Naive thymus-derived CD4-positive, alpha-beta T cell (primary cell): Measurements from ENCODE around the gene DPY19L3. TPM values are rescaled to one million over a fixed set of nuclear protein-coding genes. Genes with fewer than 3 reads are reported as not detected.
"Not testable (repeated sequence)": the region's sequence is repeated elsewhere in the genome, so short reads cannot be mapped to it uniquely, and the experiment has no call there.

Experiments
- ATAC-seq: fragments of 150-1000 bp; cut with Tn5 transposase; 2 replicates; pipeline ENCODE4 v1.10.0; 2021; ENCODE audit warnings: mild to moderate bottlenecking, moderate library complexity
- CTCF ChIA-PET: fragments of 350-600 bp; sonication (Branson Sonifier 250); formaldehyde crosslinking; loops from one replicate; lab custom pipeline; 2021; ENCODE audit warnings: antibody characterized with exemption; lab: Charles Lee
- POLR2A ChIA-PET: fragments of 350-600 bp; sonication (Branson Sonifier 250); formaldehyde crosslinking; loops from one replicate; lab custom pipeline; 2021; ENCODE audit warnings: antibody characterized with exemption, inconsistent platforms; lab: Charles Lee
- DNase-seq, 9 donors: peaks; one replicate each; pipeline versions ENCODE4 v3.0.0 to v3.0.0-alpha.2; 2020 to 2022; ENCODE audit warnings: mixed read lengths in 1 of 9
- H3K27ac ChIP-seq: one replicate; pipeline ENCODE4 v1.7.0; 2013; ENCODE audit warnings: mild to moderate bottlenecking, low read depth, low read length, moderate library complexity
- H3K27me3 ChIP-seq, 2 donors: one replicate each; pipeline ENCODE4 v1.7.0; 2013; ENCODE audit warnings: low read length in 2 of 2, mild to moderate bottlenecking in 2 of 2, moderate library complexity in 2 of 2; ENCODE audit not compliant: control insufficient read depth in 2 of 2, insufficient read depth in 2 of 2
- H3K36me3 ChIP-seq, 3 experiments: 1 replicate in 2 of 3; 2 replicates in 1 of 3; pipeline ENCODE4 v1.7.0; 2013; ENCODE audit warnings: low read length in 3 of 3, mild to moderate bottlenecking in 3 of 3, moderate library complexity in 1 of 3; ENCODE audit not compliant: insufficient read depth in 3 of 3, control insufficient read depth in 2 of 3
- H3K4me1 ChIP-seq, 2 donors: one replicate each; pipeline ENCODE4 v1.7.0; 2013; ENCODE audit warnings: low read length in 2 of 2, mild to moderate bottlenecking in 2 of 2, moderate library complexity in 1 of 2; ENCODE audit not compliant: control insufficient read depth in 2 of 2, insufficient read depth in 2 of 2
- H3K4me3 ChIP-seq: 2 replicates; pipeline ENCODE4 v1.7.0; 2013; ENCODE audit warnings: mild to moderate bottlenecking, low read length
- H3K9me3 ChIP-seq, 3 experiments: 1 replicate in 2 of 3; 2 replicates in 1 of 3; pipeline ENCODE4 v1.7.0; 2013; ENCODE audit warnings: low read length in 3 of 3; ENCODE audit not compliant: control insufficient read depth in 2 of 3
- H3K27ac Mint-ChIP-seq, 9 donors: one replicate each; pipeline ENCODE4 v1.8.0; 2020 to 2022; ENCODE audit warnings: mixed read lengths in 9 of 9, mild to moderate bottlenecking in 8 of 9, moderate library complexity in 5 of 9, inconsistent platforms in 2 of 9
- H3K27me3 Mint-ChIP-seq, 5 donors: one replicate each; pipeline ENCODE4 v1.8.0; 2021 to 2022; ENCODE audit warnings: mixed read lengths in 5 of 5, mild to moderate bottlenecking in 1 of 5
- H3K36me3 Mint-ChIP-seq, 5 donors: one replicate each; pipeline ENCODE4 v1.8.0; 2020 to 2022; ENCODE audit warnings: mixed read lengths in 5 of 5, mild to moderate bottlenecking in 3 of 5, inconsistent platforms in 1 of 5
- H3K4me1 Mint-ChIP-seq, 7 donors: one replicate each; pipeline ENCODE4 v1.8.0; 2020 to 2022; ENCODE audit warnings: mixed read lengths in 7 of 7, mild to moderate bottlenecking in 3 of 7, inconsistent platforms in 1 of 7
- H3K4me3 Mint-ChIP-seq, 10 donors: one replicate each; pipeline ENCODE4 v1.8.0; 2020 to 2022; ENCODE audit warnings: mild to moderate bottlenecking in 10 of 10, mixed read lengths in 10 of 10, moderate library complexity in 6 of 10, inconsistent platforms in 2 of 10
- H3K9me3 Mint-ChIP-seq, 11 donors: one replicate each; pipeline ENCODE4 v1.8.0; 2020 to 2022; ENCODE audit warnings: mixed read lengths in 11 of 11, mild to moderate bottlenecking in 4 of 11, inconsistent platforms in 1 of 11, moderate library complexity in 1 of 11
- intact Hi-C, 2 donors: fragments of 100-400 bp; cut with micrococcal nuclease; formaldehyde crosslinking; loops; one replicate each; pipeline ENCODE4 v1.15.1; 2023
- polyA plus RNA-seq, 2 donors: library from polyadenylated mRNA; unstranded; fragments of 300-500 nt; fragmentation: Illumina TruSeq; gene quantifications; one replicate each; pipeline ENCODE4 v1.2.3, GENCODE V29; 2021
- total RNA-seq, 6 experiments: library from RNA in 5 of 6; stranded (reverse) in 5 of 6; gene quantifications; 1 replicate in 5 of 6; 2 replicates in 1 of 6; pipeline ENCODE4 v1.2.3 and lab custom pipeline; 2021 to 2026

Gene DPY19L3
- total and polyA plus RNA-seq, 7 experiments from 2014 or later: 3.2 to 19.3 (median 11.9) TPM

DNA sequence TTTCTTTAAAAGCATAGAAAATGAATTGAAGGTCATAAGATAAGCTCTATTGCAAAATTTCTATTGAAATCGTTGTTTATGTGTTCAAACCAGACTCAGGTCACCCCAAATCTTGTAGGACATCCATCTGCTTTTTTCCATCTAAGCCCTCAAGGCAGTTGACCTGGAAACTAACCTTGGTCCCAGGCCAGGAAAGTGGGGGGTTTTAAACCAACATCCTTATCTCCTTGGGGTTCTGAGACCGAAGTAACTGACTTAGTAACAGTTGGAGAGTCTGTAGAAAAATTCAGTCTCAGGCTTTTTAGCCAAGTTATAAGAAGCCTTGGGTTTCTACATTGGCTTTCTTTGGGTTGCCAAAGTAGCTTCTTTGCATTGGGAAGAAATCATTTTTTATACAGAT lies 36.8 kb upstream of the DPY19L3 start:
- Mint-ChIP-seq H3K27ac (no peak overlapping the region), H3K4me3 (no peak overlapping the region), H3K36me3 (peaks cover 42 to 85% (median 63%) of the 10 kb centered on the region in 5 donors), H3K4me1 (peaks cover 13 to 68% (median 48%) of the 10 kb centered on the region in 7 donors), H3K27me3 (peaks cover 0 to 3% (median 0%) of the 10 kb centered on the region in 5 donors), H3K9me3 (no peaks in the 10 kb centered on the region)
- no peak for ATAC-seq
- ChIA-PET CTCF (no interaction called here), POLR2A (interaction anchor here (1.1 kb wide), 1 partner anchor 13 kb away, joined by 3 read pairs; no protein-coding TSS in a partner anchor)
- peaks cover 0 to 62% (median 13%) of the 10 kb centered on the region in 3 experiments for H3K36me3 ChIP-seq
- H3K4me3 ChIP-seq: no peak overlapping the region
- intact Hi-C loops: no loop called here
- DNase-seq: no peak
- H3K27me3 ChIP-seq: no peaks in the 10 kb centered on the region
- peaks cover 0 to 5% of the 10 kb centered on the region in 2 donors for H3K4me1 ChIP-seq
- H3K27ac ChIP-seq: no peak overlapping the region
- H3K9me3 ChIP-seq: no peaks in the 10 kb centered on the region

- no peak for DNase-seq
- no peak for ATAC-seq
- Histone ChIP-seq H3K4me1 (peaks cover 0 to 5% of the 10 kb centered on the region in 2 donors), H3K4me3 (no peak overlapping the region), H3K9me3 (no peaks in the 10 kb centered on the region), H3K36me3 (peaks cover 0 to 74% (median 12%) of the 10 kb centered on the region in 3 experiments), H3K27me3 (no peaks in the 10 kb centered on the region), H3K27ac (no peak overlapping the region)
- POLR2A ChIA-PET: interaction anchor here (0.6 kb wide), 1 partner anchor 23 kb away, joined by 3 read pairs; no protein-coding TSS in a partner anchor
- CTCF ChIA-PET: interaction anchor here (0.7 kb wide), 1 partner anchor 41 kb away, joined by 4 read pairs; no protein-coding TSS in a partner anchor
- Mint-ChIP-seq H3K36me3 (peaks cover 36 to 60% (median 53%) of the 10 kb centered on the region in 5 donors), H3K4me3 (no peak overlapping the region), H3K27me3 (no peaks in the 10 kb centered on the region), H3K9me3 (no peaks in the 10 kb centered on the region), H3K27ac (no peak overlapping the region), H3K4me1 (peaks cover 4 to 30% (median 18%) of the 10 kb centered on the region in 7 donors)
- intact Hi-C loops: no loop called here
Measured at GRCh38 chr19:32372726-32373517, 32.6 kb upstream of the DPY19L3 start.

DNA sequence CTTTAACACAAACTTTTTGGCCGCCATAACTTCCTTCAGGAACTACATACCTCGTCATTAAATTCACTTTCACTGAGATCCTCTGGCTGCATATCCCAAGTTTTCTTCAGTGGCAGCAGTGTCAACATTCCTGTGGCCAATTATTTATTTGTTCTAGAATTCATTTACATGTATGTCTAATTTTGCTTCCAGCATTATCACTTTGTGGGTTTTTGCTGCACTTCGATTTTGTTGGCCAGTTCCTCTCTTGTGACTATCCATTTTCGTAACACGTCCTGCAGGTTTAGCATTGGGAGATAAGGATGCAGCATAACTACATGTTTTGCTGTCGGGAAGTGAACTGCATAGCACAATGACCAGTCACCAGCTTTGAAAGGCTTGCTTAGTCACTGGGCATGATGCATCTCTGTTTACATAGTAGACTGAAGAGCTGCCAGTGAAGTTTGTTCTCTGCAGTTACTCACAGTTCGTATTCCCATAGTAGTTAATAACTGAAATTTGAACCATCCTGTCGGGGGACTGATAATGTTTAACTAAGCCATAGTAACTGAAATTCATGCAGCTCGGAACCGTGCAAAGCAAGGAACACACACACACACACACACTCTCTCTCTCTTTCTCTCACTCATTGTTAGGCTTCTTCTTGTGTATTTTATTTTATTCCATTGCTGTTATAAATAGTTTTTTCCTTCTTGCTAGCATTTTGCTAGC lies 31.8 kb upstream of the DPY19L3 start:
- H3K27ac ChIP-seq: no peak overlapping the region
- DNase-seq (no peak), ATAC-seq (no peak)
- Mint-ChIP-seq H3K4me1 (peaks cover under 1 to 22% (median 11%) of the 10 kb centered on the region in 7 donors), H3K4me3 (no peak overlapping the region), H3K36me3 (peaks cover 36 to 55% (median 48%) of the 10 kb centered on the region in 5 donors), H3K9me3 (no peaks in the 10 kb centered on the region), H3K27ac (peak overlapping the region in 1 of 9 donors; percentile 6), H3K27me3 (no peaks in the 10 kb centered on the region)
- no peaks in the 10 kb centered on the region for H3K27me3 ChIP-seq
- intact Hi-C loops: no loop called here
- peaks cover 6 to 78% (median 12%) of the 10 kb centered on the region in 3 experiments for H3K36me3 ChIP-seq
- CTCF ChIA-PET: interaction anchor here (0.7 kb wide), 1 partner anchor 1279 kb away, joined by 3 read pairs; no protein-coding TSS in a partner anchor
- no peaks in the 10 kb centered on the region for H3K9me3 ChIP-seq
- H3K4me1 ChIP-seq: peaks cover 0 to under 1% of the 10 kb centered on the region in 2 donors
- no peak overlapping the region for H3K4me3 ChIP-seq
- POLR2A ChIA-PET: interaction anchor here (0.7 kb wide), 1 partner anchor 43 kb away, joined by 3 read pairs; no protein-coding TSS in a partner anchor

GRCh38 chr19:32374362-32374761 lies 31.2 kb upstream of the DPY19L3 start:
- H3K4me1 ChIP-seq, intact Hi-C loops, H3K9me3 ChIP-seq, DNase-seq, H3K27me3 ChIP-seq, H3K9me3 Mint-ChIP-seq, H3K27me3 Mint-ChIP-seq, H3K4me3 ChIP-seq, ATAC-seq, H3K4me3 Mint-ChIP-seq, H3K27ac ChIP-seq: not testable (repeated sequence)
- peaks cover 0 to 16% (median 11%) of the 10 kb centered on the region in 7 donors for H3K4me1 Mint-ChIP-seq
- H3K36me3 Mint-ChIP-seq: peaks cover 36 to 58% (median 45%) of the 10 kb centered on the region in 5 donors
- ChIA-PET CTCF (interaction anchor here (0.7 kb wide), 1 partner anchor 1280 kb away, joined by 3 read pairs; no protein-coding TSS in a partner anchor), POLR2A (interaction anchor here (0.7 kb wide), 1 partner anchor 43 kb away, joined by 3 read pairs; no protein-coding TSS in a partner anchor)
- peak overlapping the region in 1 of 9 donors; percentile 6 for H3K27ac Mint-ChIP-seq
- H3K36me3 ChIP-seq: peaks cover 7 to 79% (median 12%) of the 10 kb centered on the region in 3 experiments

- DNase-seq, CTCF ChIA-PET, ATAC-seq, H3K9me3 Mint-ChIP-seq, H3K9me3 ChIP-seq, H3K27ac Mint-ChIP-seq, H3K4me1 ChIP-seq, H3K27ac ChIP-seq, H3K4me3 Mint-ChIP-seq, H3K4me3 ChIP-seq, intact Hi-C loops, POLR2A ChIA-PET, H3K27me3 Mint-ChIP-seq, H3K27me3 ChIP-seq: not testable (repeated sequence)
- peaks cover 7 to 80% (median 12%) of the 10 kb centered on the region in 3 experiments for H3K36me3 ChIP-seq
- peaks cover 21 to 51% (median 29%) of the 10 kb centered on the region in 5 donors for H3K36me3 Mint-ChIP-seq
- peaks cover 0 to 11% (median 4%) of the 10 kb centered on the region in 7 donors for H3K4me1 Mint-ChIP-seq
Measured at GRCh38 chr19:32377088-32377487, 28.5 kb upstream of the DPY19L3 start.

GRCh38 chr19:32380269-32380668 lies 25.3 kb upstream of the DPY19L3 start:
- Histone ChIP-seq H3K27me3 (no peaks in the 10 kb centered on the region), H3K9me3 (no peaks in the 10 kb centered on the region), H3K36me3 (peaks cover 7 to 77% (median 18%) of the 10 kb centered on the region in 3 experiments), H3K4me3 (no peak overlapping the region), H3K4me1 (no peaks in the 10 kb centered on the region), H3K27ac (no peak overlapping the region)
- POLR2A ChIA-PET: no interaction called here
- no peaks in the 10 kb centered on the region for H3K9me3 Mint-ChIP-seq
- CTCF ChIA-PET: no interaction called here
- no peaks in the 10 kb centered on the region for H3K27me3 Mint-ChIP-seq
- no peak overlapping the region for H3K4me3 Mint-ChIP-seq
- H3K4me1 Mint-ChIP-seq: peaks cover 0 to 13% (median 9%) of the 10 kb centered on the region in 7 donors
- H3K27ac Mint-ChIP-seq: peak overlapping the region in 1 of 9 donors; percentile 41
- intact Hi-C loops: no loop called here
- ATAC-seq (no peak), DNase-seq (no peak)
- H3K36me3 Mint-ChIP-seq: peaks cover 11 to 45% (median 25%) of the 10 kb centered on the region in 5 donors
